ENCODE results near the gene CACNB3. TPM values are rescaled to one million over a fixed set of nuclear protein-coding genes. Genes with fewer than 3 reads are reported as not detected.

CACNB3 gene
- total and polyA plus RNA-seq, 2 of the 13 experiments (the other 11 are each of a cell fraction or from before 2014, with no cell fraction given) = 0.29 to 0.54 TPM

DNA sequence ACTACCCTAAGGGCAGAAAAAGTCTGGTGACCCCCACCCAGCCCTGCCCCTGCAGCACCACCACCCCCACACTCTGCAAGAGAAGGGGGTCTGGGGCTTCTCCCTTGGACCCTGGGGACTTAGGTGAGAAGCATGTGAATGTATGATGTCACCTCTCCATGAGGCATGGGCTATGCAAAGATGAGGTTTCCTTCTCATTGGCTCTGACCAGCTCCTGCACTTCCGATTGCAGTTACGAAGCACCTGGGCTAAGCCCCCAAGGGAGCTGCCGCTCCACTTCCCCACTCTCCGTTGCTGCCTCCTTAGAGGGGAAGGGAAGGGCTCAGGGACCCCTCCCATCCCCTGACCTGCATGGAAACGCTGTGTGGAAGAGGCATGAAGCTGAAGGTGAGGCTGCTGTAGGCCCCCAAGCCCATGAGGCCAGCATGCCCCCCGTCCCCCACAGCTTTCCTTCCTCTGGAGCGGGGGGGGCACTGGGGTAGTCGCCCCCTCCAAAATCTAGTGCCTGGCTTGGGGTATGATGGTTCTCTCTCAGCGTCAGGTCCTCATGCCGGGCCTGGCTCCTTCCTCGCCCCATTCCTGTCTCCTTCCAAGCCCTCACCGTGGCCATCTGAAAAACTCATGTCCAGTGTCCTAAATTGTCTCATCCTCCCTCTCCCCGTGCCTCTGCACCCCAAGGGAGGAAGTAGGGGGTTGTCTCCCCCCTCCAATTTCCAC, 39.1 kb downstream of the CACNB3 start:
- Histone ChIP-seq H2AFZ (ENCODE audit: low read length) (no peak overlapping the region), H3K4me2 (ENCODE audit: low read depth, low read length) (no peak overlapping the region), H4K20me1 (ENCODE audit: insufficient read depth, low read length) (no peaks in the 10 kb centered on the region), H3K4me3 (replicated peaks in 1 of 3; ENCODE audit: insufficient read depth in 1 of 3, low read depth in 2 of 3, low read length in 3 of 3) (no peak overlapping the region), H3K9ac (ENCODE audit: insufficient read depth, low read depth, low read length) (no peak overlapping the region), H3K27me3 (ENCODE audit: control insufficient read depth in 1 of 2, insufficient read depth in 2 of 2, low read length in 2 of 2) (no peaks in the 10 kb centered on the region; a peak in 2 of 5 replicates), H3K9me3 (ENCODE audit: low read length) (no peaks in the 10 kb centered on the region), H3K79me2 (ENCODE audit: insufficient read depth, low read length) (no peaks in the 10 kb centered on the region), H3K27ac (ENCODE audit: extremely low read length, insufficient read depth, low read length) (no peak overlapping the region), H3K4me1 (ENCODE audit: insufficient read depth, low read length) (peaks cover 13% of the 10 kb centered on the region), H3K36me3 (replicated peaks in 1 of 2; ENCODE audit: control insufficient read depth in 1 of 2, insufficient read depth in 2 of 2, low read length in 2 of 2) (peaks cover 0 to 1% of the 10 kb centered on the region in 2 experiments; a peak in 2 of 5 replicates)
- POLR2A ChIA-PET = interaction anchor here (1.0 to 8.2 kb wide), 2 partner anchors 9 to 33 kb away, joined by 3 to 115 read pairs; partner anchors contain the start of gene RND1
- FAIRE-seq (no peak), DNase-seq (ENCODE audit: low spot score) (no peak), ATAC-seq (no peak)
- intact Hi-C loops (cut with micrococcal nuclease; ENCODE audit: unreplicated experiment) = no loop called here
- 90% methylated on average over 9 of the region's 13 CpGs for WGBS (ENCODE audit: low lambda C conversion rate)
- in situ Hi-C loops (cut with HindIII; ENCODE audit: extremely low pct_ligation_motif_present, low pct_unique_long_range_greater_than_20kb) = no loop called here
- no TSS peak for BruUV-seq (replicated peaks)
- no peak for TF ChIP-seq ZNF44 (CRISPR knock-in tag; IDR thresholded peaks at IDR 0.05)
- CTCF ChIA-PET (ENCODE audit: low intra/inter-chr PET ratio, low total read pairs) = no interaction called here

DNA sequence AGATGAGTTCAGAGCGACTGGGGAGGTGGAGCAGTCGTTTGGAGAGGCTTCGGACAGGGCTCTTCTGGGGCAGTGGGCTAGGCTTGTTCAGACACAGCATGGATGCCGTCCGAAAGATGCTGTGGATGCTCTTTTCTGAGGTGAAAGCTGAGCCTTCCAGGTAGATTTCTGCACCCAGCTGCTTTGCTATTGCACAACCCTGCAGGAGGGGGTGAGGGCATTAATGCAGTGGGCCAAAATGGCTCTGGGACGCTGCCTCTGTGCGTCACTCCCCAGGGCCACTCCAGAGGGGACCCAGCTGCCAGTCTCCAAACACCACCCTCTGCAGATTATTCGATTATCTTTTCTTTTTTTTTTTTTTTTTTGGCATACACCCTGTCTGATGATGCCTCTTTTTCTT, 39.7 kb downstream of the CACNB3 start:
- TF ChIP-seq ZNF614 (CRISPR knock-in tag; IDR thresholded peaks at IDR 0.05; ENCODE audit: borderline replicate concordance) (no peak), CEBPB (IDR thresholded peaks at IDR 0.05; ENCODE audit: borderline replicate concordance, low read depth, low read length) (peak; percentile 50; the same call in 1 of the 2 replicates)
- in situ Hi-C loops (cut with HindIII; ENCODE audit: extremely low pct_ligation_motif_present, low pct_unique_long_range_greater_than_20kb) (no loop called here), intact Hi-C loops (cut with micrococcal nuclease; ENCODE audit: unreplicated experiment) (no loop called here)
- DNase-seq (ENCODE audit: low spot score) (no peak), ATAC-seq (no peak), FAIRE-seq (no peak)
- Histone ChIP-seq H4K20me1 (ENCODE audit: insufficient read depth, low read length) (no peaks in the 10 kb centered on the region), H3K79me2 (ENCODE audit: insufficient read depth, low read length) (no peaks in the 10 kb centered on the region), H3K27me3 (ENCODE audit: control insufficient read depth in 1 of 2, insufficient read depth in 2 of 2, low read length in 2 of 2) (no peaks in the 10 kb centered on the region; a peak in 1 of 5 replicates), H3K9me3 (ENCODE audit: low read length) (no peaks in the 10 kb centered on the region), H3K27ac (ENCODE audit: extremely low read length, insufficient read depth, low read length) (no peak overlapping the region), H3K9ac (ENCODE audit: insufficient read depth, low read depth, low read length) (no peak overlapping the region), H3K4me1 (ENCODE audit: insufficient read depth, low read length) (peaks cover 13% of the 10 kb centered on the region), H3K36me3 (replicated peaks in 1 of 2; ENCODE audit: control insufficient read depth in 1 of 2, insufficient read depth in 2 of 2, low read length in 2 of 2) (peaks cover 0 to 1% of the 10 kb centered on the region in 2 experiments; a peak in 2 of 5 replicates), H2AFZ (ENCODE audit: low read length) (no peak overlapping the region), H3K4me3 (replicated peaks in 1 of 3; ENCODE audit: insufficient read depth in 1 of 3, low read depth in 2 of 3, low read length in 3 of 3) (no peak overlapping the region), H3K4me2 (ENCODE audit: low read depth, low read length) (no peak overlapping the region)
- ChIA-PET POLR2A (interaction anchor here (8.2 kb wide), 1 partner anchor 8 kb away, joined by 115 read pairs; the partner anchor contains the start of gene RND1), CTCF (ENCODE audit: low intra/inter-chr PET ratio, low total read pairs) (no interaction called here)
- BruUV-seq (replicated peaks) = no TSS peak
- WGBS (ENCODE audit: low lambda C conversion rate) = 88% methylated on average over 8 of the region's 8 CpGs
